Measurements from ENCODE around the gene SMDT1. TPM values are rescaled to one million over a fixed set of nuclear protein-coding genes. Genes with fewer than 3 reads are reported as not detected.

SMDT1 gene
- total and polyA plus RNA-seq, 10 of the 15 experiments (the other 5 are each of a cell fraction or from before 2014, with no cell fraction given), result 19.7 to 176 (median 66.3) TPM

DNA sequence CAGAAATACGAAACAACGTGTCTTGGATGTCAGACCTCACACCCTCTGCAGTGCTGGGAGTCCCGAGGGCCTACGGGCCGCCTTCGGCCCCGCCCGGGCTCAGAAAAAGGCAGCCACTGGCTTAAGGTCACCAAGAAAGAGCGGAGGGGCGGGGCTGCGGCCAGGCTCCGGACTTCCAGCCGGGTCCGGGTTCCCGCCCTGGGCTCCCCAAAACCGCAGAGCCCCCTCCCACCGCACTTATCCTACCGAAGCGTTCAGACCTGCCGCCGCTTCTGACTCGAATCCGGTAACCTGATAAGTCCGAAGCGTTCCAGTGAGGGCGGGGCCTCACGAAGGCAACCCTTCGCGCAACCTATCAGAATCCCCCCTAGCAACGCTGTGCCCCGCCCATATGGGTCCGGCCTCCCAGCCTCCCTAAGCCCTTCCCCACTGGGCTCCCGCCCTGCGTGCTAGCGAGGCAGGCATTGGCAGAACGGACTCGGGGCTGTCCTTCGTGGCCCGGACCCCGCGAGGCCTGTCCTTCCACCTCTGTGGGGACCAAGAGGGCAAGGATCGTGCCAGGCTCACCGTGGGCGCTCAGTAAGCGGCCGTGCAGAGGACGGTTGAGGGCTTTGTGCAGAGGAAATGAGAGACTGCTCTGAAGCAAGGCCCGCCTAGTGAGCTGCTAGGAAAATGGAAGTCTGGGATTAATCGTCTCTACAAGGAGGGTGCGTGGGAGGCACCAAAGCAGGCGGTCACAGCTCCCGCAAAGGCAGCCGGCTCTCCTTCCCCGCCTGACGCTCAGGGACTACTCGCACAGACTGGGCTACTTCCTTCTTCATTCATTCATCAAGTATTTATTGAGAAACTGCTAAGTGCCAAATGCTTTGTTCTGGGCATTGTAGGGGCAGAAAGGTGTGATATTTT lies 8.7 kb upstream of the SMDT1 start, which contains the start of gene NAGA (continued):
- TF ChIP-seq MEF2A (IDR thresholded peaks at IDR 0.05; ENCODE audit: insufficient read depth, low read depth, low read length) (no peak), TCF3 (IDR thresholded peaks at IDR 0.05; ENCODE audit: borderline replicate concordance, insufficient read depth, low read depth, low read length) (no peak), CBX3 (IDR thresholded peaks at IDR 0.05; ENCODE audit: borderline replicate concordance, low read depth) (no peak), POLR2AphosphoS5 (IDR thresholded peaks at IDR 0.05; ENCODE audit: low read length) (peak; percentile 63; the same call in 1 of the 2 replicates), SIN3A (IDR thresholded peaks at IDR 0.05; ENCODE audit: low read depth, low read length) (peak; percentile 42; the same call in 1 of the 2 replicates), YBX1 (IDR thresholded peaks at IDR 0.05) (no peak), EP300 (IDR thresholded peaks at IDR 0.05; ENCODE audit: borderline replicate concordance in 1 of 2, control insufficient read depth in 1 of 2, low read depth in 2 of 2, low read length in 2 of 2) (no peak), PAX8 (IDR thresholded peaks at IDR 0.05) (no peak), SP1 (IDR thresholded peaks at IDR 0.05; ENCODE audit: low read depth, low read length) (peak; percentile 82), EGR1 (IDR thresholded peaks at IDR 0.05; ENCODE audit: borderline replicate concordance in 1 of 2, low read depth in 2 of 2, low read length in 2 of 2) (peak in 1 of 2 experiments; percentile 46; a peak in 1 of 3 replicates), TBL1XR1 (IDR thresholded peaks at IDR 0.05; ENCODE audit: low read depth, low read length) (no peak), HDGF (IDR thresholded peaks at IDR 0.05) (peak; percentile 99)
- TF ChIP-seq, protein P1, sequence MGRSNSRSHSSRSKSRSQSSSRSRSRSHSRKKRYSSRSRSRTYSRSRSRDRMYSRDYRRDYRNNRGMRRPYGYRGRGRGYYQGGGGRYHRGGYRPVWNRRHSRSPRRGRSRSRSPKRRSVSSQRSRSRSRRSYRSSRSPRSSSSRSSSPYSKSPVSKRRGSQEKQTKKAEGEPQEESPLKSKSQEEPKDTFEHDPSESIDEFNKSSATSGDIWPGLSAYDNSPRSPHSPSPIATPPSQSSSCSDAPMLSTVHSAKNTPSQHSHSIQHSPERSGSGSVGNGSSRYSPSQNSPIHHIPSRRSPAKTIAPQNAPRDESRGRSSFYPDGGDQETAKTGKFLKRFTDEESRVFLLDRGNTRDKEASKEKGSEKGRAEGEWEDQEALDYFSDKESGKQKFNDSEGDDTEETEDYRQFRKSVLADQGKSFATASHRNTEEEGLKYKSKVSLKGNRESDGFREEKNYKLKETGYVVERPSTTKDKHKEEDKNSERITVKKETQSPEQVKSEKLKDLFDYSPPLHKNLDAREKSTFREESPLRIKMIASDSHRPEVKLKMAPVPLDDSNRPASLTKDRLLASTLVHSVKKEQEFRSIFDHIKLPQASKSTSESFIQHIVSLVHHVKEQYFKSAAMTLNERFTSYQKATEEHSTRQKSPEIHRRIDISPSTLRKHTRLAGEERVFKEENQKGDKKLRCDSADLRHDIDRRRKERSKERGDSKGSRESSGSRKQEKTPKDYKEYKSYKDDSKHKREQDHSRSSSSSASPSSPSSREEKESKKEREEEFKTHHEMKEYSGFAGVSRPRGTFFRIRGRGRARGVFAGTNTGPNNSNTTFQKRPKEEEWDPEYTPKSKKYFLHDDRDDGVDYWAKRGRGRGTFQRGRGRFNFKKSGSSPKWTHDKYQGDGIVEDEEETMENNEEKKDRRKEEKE (IDR thresholded peaks at IDR 0.05), result no peak
- TF ChIP-seq, protein P2, sequence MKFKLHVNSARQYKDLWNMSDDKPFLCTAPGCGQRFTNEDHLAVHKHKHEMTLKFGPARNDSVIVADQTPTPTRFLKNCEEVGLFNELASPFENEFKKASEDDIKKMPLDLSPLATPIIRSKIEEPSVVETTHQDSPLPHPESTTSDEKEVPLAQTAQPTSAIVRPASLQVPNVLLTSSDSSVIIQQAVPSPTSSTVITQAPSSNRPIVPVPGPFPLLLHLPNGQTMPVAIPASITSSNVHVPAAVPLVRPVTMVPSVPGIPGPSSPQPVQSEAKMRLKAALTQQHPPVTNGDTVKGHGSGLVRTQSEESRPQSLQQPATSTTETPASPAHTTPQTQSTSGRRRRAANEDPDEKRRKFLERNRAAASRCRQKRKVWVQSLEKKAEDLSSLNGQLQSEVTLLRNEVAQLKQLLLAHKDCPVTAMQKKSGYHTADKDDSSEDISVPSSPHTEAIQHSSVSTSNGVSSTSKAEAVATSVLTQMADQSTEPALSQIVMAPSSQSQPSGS (IDR thresholded peaks at IDR 0.05; ENCODE audit: low read length), result no peak
- TF ChIP-seq, protein P3, sequence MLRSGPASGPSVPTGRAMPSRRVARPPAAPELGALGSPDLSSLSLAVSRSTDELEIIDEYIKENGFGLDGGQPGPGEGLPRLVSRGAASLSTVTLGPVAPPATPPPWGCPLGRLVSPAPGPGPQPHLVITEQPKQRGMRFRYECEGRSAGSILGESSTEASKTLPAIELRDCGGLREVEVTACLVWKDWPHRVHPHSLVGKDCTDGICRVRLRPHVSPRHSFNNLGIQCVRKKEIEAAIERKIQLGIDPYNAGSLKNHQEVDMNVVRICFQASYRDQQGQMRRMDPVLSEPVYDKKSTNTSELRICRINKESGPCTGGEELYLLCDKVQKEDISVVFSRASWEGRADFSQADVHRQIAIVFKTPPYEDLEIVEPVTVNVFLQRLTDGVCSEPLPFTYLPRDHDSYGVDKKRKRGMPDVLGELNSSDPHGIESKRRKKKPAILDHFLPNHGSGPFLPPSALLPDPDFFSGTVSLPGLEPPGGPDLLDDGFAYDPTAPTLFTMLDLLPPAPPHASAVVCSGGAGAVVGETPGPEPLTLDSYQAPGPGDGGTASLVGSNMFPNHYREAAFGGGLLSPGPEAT (IDR thresholded peaks at IDR 0.05; ENCODE audit: low read depth), result peak; percentile 55; the same call in 1 of the 2 replicates
- TF ChIP-seq, protein P4, sequence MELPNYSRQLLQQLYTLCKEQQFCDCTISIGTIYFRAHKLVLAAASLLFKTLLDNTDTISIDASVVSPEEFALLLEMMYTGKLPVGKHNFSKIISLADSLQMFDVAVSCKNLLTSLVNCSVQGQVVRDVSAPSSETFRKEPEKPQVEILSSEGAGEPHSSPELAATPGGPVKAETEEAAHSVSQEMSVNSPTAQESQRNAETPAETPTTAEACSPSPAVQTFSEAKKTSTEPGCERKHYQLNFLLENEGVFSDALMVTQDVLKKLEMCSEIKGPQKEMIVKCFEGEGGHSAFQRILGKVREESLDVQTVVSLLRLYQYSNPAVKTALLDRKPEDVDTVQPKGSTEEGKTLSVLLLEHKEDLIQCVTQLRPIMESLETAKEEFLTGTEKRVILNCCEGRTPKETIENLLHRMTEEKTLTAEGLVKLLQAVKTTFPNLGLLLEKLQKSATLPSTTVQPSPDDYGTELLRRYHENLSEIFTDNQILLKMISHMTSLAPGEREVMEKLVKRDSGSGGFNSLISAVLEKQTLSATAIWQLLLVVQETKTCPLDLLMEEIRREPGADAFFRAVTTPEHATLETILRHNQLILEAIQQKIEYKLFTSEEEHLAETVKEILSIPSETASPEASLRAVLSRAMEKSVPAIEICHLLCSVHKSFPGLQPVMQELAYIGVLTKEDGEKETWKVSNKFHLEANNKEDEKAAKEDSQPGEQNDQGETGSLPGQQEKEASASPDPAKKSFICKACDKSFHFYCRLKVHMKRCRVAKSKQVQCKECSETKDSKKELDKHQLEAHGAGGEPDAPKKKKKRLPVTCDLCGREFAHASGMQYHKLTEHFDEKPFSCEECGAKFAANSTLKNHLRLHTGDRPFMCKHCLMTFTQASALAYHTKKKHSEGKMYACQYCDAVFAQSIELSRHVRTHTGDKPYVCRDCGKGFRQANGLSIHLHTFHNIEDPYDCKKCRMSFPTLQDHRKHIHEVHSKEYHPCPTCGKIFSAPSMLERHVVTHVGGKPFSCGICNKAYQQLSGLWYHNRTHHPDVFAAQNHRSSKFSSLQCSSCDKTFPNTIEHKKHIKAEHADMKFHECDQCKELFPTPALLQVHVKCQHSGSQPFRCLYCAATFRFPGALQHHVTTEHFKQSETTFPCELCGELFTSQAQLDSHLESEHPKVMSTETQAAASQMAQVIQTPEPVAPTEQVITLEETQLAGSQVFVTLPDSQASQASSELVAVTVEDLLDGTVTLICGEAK (IDR thresholded peaks at IDR 0.05; ENCODE audit: borderline replicate concordance), result no peak
